ENCODE results near the gene PRKCQ. TPM values are rescaled to one million over a fixed set of nuclear protein-coding genes. Genes with fewer than 3 reads are reported as not detected.

Gene PRKCQ
- total and polyA plus RNA-seq, 2 of the 8 experiments (the other 6 are each of a cell fraction or from before 2014, with no cell fraction given), result 9.1 to 22.6 TPM

GRCh38 chr10:6578795-6579182, 1.3 kb downstream of the PRKCQ start (continued):
- TF ChIP-seq YY1 (IDR thresholded peaks at IDR 0.05; ENCODE audit: low read depth, low read length) (no peak), KDM4A (IDR thresholded peaks at IDR 0.05; ENCODE audit: low read depth, low read length, severe bottlenecking) (no peak), POLR2AphosphoS5 (IDR thresholded peaks at IDR 0.05; ENCODE audit: low read depth, low read length) (no peak), SIN3A (conservative IDR thresholded peaks at IDR 0.05 in 1 of 2, IDR thresholded peaks at IDR 0.05 in 1 of 2; ENCODE audit: low read depth in 1 of 2, low read length in 2 of 2) (no peak)
